Gastrocnemius medialis (tissue), 4 donors: ENCODE measurements around the gene AJUBA. TPM values are rescaled to one million over a fixed set of nuclear protein-coding genes. Genes with fewer than 3 reads are reported as not detected.
"Not testable (repeated sequence)": the region's sequence is repeated elsewhere in the genome, so short reads cannot be mapped to it uniquely, and the experiment has no call there.

ENCODE experiments used
- ATAC-seq, 2 donors: fragments of 150-250 bp; one replicate each; pipeline ENCODE4 v1.9.1; 2016
- DNase-seq, 2 donors: peaks; one replicate each; pipeline ENCODE4 v3.0.0-alpha.2; 2019
- H3K27ac ChIP-seq, 4 donors: fragments of 200-600 bp; sonication (generic); 1 replicate in 1 of 4; 2 replicates in 3 of 4; pipeline ENCODE4 v1.5.1; 2016 to 2018; ENCODE audit warnings: mild to moderate bottlenecking in 2 of 4, moderate library complexity in 1 of 4
- H3K27me3 ChIP-seq, 3 donors: fragments of 200-600 bp; sonication (generic) in 2 of 3; 1 replicate in 1 of 3; 2 replicates in 2 of 3; pipeline versions ENCODE4 v1.5.1 to v1.6.0; 2016 to 2019; ENCODE audit warnings: mild to moderate bottlenecking in 1 of 3, moderate library complexity in 1 of 3
- H3K36me3 ChIP-seq, 2 donors: fragments of 200-600 bp; sonication (generic) in 1 of 2; one replicate each; pipeline ENCODE4 v1.5.1; 2017 to 2018
- H3K4me1 ChIP-seq, 2 donors: fragments of 200-600 bp; sonication (generic) in 1 of 2; one replicate each; pipeline ENCODE4 v1.5.1; 2016 to 2017; ENCODE audit warnings: mild to moderate bottlenecking in 2 of 2
- H3K4me3 ChIP-seq, 4 donors: fragments of 200-600 bp; sonication (generic) in 3 of 4; 1 replicate in 1 of 4; 2 replicates in 3 of 4; pipeline ENCODE4 v1.5.1; 2016 to 2019; ENCODE audit warnings: mild to moderate bottlenecking in 2 of 4
- H3K9me3 ChIP-seq, 3 donors: fragments of 200-600 bp; sonication (generic) in 2 of 3; 1 replicate in 1 of 3; 2 replicates in 2 of 3; pipeline ENCODE4 v1.5.1; 2016 to 2019
- POLR2A ChIP-seq, 2 donors: fragments of 450-650 bp; IDR thresholded peaks; one replicate each; pipeline ENCODE4 v1.6.1; 2017; ENCODE audit warnings: antibody characterized with exemption in 2 of 2, mild to moderate bottlenecking in 2 of 2, moderate library complexity in 2 of 2
- in situ Hi-C, 4 donors: fragments of 200-750 bp; cut with MboI; loops; one replicate each; pipeline versions ENCODE4 v1.15.0 to v1.8.0; 2017; ENCODE audit warnings: low sequenced_read_pairs in 4 of 4
- intact Hi-C: fragments of 100-400 bp; cut with DNase I; formaldehyde crosslinking; loops from one replicate; pipeline ENCODE4 v1.15.1; 2023; ENCODE audit warnings: low total_unique reads
- total RNA-seq, 4 donors: library from RNA; depleted of rRNA; stranded (reverse); fragments of >200 nt; gene quantifications; one replicate each; pipeline versions ENCODE4 v1.1.0 to v1.2.3, GENCODE V29; 2016
- TF ChIP-seq, protein P1 (sequence below), 5 experiments: fragments of 450-650 bp in 3 of 5; fragments of 200-600 bp in 2 of 5; sonication (generic) in 2 of 5; IDR thresholded peaks in 4 of 5; conservative IDR thresholded peaks in 1 of 5; 1 replicate in 4 of 5; 2 replicates in 1 of 5; pipeline ENCODE4 v1.5.1; 2016 to 2019; ENCODE audit warnings: antibody characterized with exemption in 5 of 5, mild to moderate bottlenecking in 3 of 5, moderate library complexity in 3 of 5

AJUBA gene
- total RNA-seq, 4 donors from 2014 or later: 0.46 to 5.0 (median 1.9) TPM

DNA sequence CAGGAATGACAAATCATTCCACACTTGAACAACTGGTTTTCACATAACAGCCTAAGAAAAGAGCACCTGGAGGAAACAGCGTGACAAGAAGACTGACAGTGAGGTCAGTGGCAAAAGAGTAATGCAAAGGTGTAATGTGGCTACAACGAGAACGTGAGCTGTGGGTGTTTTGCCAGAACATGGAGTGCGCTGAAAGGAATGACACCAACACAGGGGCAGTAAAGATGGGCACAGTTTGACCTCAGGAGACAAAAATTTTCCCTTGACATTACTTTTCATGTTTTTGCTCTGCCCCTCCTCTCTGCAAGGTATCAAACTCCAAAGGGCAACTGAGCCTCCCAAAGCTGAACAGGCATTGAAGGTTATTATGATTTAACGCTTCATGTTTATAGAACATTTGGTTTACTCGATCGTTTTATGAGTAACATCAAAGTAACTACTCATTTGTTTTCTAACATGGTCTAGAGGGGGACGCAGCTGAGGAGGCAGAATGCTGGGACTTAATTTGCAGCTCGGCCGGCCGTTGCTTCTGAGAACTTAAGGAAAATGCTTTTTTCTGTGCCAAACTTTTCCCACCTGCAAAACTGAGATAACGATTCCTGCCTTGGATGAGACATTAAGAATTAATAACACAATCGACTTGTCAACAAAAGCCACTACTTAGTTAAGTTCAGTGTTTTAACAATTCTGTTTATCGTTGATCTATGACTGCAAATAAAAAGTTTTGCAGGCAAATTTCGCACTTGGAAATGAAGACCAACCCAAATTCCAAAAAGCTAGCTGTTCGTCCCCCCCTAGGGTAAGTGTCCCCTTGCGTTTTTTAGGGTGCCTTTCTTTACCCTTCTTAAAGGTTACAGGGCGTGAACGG is 26.4 kb downstream of the AJUBA start:
- no peak for DNase-seq
- peak overlapping the region; percentile 71 to 82 (median 82) for H3K4me3 ChIP-seq
- no peak for ATAC-seq
- intact Hi-C loops: loop anchor here (1.0 to 2.0 kb wide), 3 partner anchors 27 to 83 kb away; partner anchors contain the start of gene PRMT5
- no peaks in the 10 kb centered on the region for H3K27me3 ChIP-seq
- peaks cover 0 to 23% of the 10 kb centered on the region in 2 donors for H3K36me3 ChIP-seq
- in situ Hi-C loops: no loop called here
- peaks cover 9 to 17% of the 10 kb centered on the region in 2 donors for H3K4me1 ChIP-seq
- no peaks in the 10 kb centered on the region for H3K9me3 ChIP-seq
- TF ChIP-seq, protein P1, sequence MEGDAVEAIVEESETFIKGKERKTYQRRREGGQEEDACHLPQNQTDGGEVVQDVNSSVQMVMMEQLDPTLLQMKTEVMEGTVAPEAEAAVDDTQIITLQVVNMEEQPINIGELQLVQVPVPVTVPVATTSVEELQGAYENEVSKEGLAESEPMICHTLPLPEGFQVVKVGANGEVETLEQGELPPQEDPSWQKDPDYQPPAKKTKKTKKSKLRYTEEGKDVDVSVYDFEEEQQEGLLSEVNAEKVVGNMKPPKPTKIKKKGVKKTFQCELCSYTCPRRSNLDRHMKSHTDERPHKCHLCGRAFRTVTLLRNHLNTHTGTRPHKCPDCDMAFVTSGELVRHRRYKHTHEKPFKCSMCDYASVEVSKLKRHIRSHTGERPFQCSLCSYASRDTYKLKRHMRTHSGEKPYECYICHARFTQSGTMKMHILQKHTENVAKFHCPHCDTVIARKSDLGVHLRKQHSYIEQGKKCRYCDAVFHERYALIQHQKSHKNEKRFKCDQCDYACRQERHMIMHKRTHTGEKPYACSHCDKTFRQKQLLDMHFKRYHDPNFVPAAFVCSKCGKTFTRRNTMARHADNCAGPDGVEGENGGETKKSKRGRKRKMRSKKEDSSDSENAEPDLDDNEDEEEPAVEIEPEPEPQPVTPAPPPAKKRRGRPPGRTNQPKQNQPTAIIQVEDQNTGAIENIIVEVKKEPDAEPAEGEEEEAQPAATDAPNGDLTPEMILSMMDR (IDR thresholded peaks at IDR 0.05 in 4 of 5, conservative IDR thresholded peaks at IDR 0.05 in 1 of 5): no peak
- TF ChIP-seq POLR2A (IDR thresholded peaks at IDR 0.05): no peak
- peak overlapping the region; percentile 90 to 95 (median 94) for H3K27ac ChIP-seq

DNA sequence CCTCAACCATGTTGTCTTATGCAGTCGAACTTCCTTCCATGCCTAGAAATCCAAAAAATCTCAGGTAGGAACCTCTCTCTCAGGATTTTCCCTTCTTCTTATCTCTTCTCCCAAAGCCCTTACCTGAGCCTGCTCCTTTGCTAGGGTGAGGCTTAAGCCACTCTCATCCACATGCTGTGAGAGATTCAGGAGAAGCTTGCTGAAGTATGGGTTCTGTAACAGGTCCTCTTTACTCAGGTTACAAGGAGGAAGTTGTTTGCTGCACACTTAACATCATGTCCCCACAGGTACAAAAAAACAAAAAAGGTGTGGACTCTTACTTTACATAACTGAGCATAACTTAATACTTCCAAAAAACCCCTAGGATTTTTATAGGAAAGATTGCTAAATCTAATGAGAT is 29.9 kb downstream of the AJUBA start:
- DNase-seq: no peak
- Histone ChIP-seq H3K4me1 (peaks cover 9 to 16% of the 10 kb centered on the region in 2 donors), H3K4me3 (no peak overlapping the region), H3K27me3 (no peaks in the 10 kb centered on the region), H3K27ac (no peak overlapping the region), H3K9me3 (no peaks in the 10 kb centered on the region), H3K36me3 (peaks cover 0 to 28% of the 10 kb centered on the region in 2 donors)
- in situ Hi-C loops: no loop called here
- intact Hi-C loops: no loop called here
- TF ChIP-seq, protein P1 (IDR thresholded peaks at IDR 0.05 in 4 of 5, conservative IDR thresholded peaks at IDR 0.05 in 1 of 5): no peak
- TF ChIP-seq POLR2A (IDR thresholded peaks at IDR 0.05): no peak
- no peak for ATAC-seq

DNA sequence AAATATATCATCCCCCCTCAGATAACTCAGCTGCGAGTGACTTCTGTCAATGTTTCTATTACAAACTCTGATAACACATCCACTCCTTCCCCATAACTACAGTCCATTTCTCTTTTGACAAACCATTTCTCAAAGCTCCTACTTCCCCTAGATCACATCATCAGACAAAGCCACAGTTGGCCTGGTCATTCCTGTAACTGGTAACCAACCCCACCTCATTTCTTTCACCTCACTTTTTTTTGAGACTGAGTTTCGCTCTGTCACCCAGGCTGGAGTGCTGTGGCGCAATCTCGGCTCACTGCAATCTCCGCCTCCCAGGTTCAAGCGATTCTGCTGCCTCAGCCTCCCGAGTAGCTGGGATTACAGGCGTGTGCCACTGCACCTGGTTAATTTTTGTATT is 30.6 kb downstream of the AJUBA start:
- peaks cover 9 to 14% of the 10 kb centered on the region in 2 donors for H3K4me1 ChIP-seq
- H3K4me3 ChIP-seq, H3K27ac ChIP-seq, H3K9me3 ChIP-seq, H3K27me3 ChIP-seq, intact Hi-C loops, ATAC-seq, in situ Hi-C loops, DNase-seq: not testable (repeated sequence)
- peaks cover 0 to 34% of the 10 kb centered on the region in 2 donors for H3K36me3 ChIP-seq

DNA sequence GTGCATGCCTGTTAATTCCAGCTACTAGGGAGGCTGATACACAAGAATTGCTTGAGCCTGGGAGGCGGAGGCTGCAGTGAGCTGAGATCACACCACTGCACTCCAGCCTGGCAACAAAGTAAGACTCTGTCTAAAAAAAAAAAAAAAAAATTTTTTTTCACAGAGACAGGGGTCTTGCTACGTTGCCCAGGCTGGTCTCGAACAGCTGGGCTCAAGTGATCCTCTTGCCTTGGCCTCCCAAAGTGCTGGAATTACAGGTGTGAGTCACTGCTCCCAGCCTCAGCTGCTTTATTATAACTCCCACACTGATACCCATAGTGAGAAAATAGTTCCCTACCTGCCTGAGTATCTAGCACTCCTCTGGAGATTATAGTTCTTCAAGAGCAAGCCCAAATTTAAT is 36.7 kb downstream of the AJUBA start:
- in situ Hi-C loops: no loop called here

DNA sequence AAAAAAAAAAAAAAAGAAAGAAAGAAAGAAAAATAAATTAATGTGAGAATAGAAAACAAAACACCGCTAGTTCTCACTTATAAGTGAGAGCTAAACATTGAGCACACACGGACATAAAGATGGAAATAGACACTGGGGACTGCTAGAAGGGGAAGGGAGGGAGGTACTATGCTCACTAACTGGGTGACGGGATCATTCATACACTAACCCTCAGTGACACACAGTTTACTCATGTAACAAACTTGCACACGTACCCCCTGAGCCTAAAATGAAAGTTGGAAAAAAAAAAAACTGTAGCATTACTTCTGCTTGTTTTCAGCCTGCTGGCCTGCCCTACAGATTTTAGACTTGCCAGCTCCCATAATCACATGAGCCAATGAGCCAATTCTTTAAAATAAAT is 42.7 kb downstream of the AJUBA start:
- TF ChIP-seq POLR2A (IDR thresholded peaks at IDR 0.05): no peak
- TF ChIP-seq, protein P1 (IDR thresholded peaks at IDR 0.05 in 4 of 5, conservative IDR thresholded peaks at IDR 0.05 in 1 of 5): no peak
- Histone ChIP-seq H3K27ac (no peak overlapping the region), H3K36me3 (no peaks in the 10 kb centered on the region), H3K27me3 (no peaks in the 10 kb centered on the region), H3K4me3 (no peak overlapping the region), H3K9me3 (no peaks in the 10 kb centered on the region), H3K4me1 (no peaks in the 10 kb centered on the region)
- intact Hi-C loops: no loop called here
- ATAC-seq: no peak
- DNase-seq: no peak
- in situ Hi-C loops: no loop called here

More for the DNA sequence above, 36.7 kb downstream of the AJUBA start:
- intact Hi-C loops: no loop called here
- H3K9me3 ChIP-seq: no peaks in the 10 kb centered on the region
- no peak overlapping the region for H3K27ac ChIP-seq
- no peaks in the 10 kb centered on the region for H3K4me1 ChIP-seq
- DNase-seq: no peak
- H3K36me3 ChIP-seq: peaks cover 0 to 16% of the 10 kb centered on the region in 2 donors
- no peaks in the 10 kb centered on the region for H3K27me3 ChIP-seq
- no peak for ATAC-seq
- no peak overlapping the region for H3K4me3 ChIP-seq
- TF ChIP-seq POLR2A (IDR thresholded peaks at IDR 0.05): no peak
- TF ChIP-seq, protein P1 (IDR thresholded peaks at IDR 0.05 in 4 of 5, conservative IDR thresholded peaks at IDR 0.05 in 1 of 5): no peak
